ENCODE measurements around the gene MAL.

GRCh38 chr2:95030496-95030895 is 5.0 kb downstream of the MAL start:
- TF ChIP-seq CTCF (conservative IDR thresholded peaks at IDR 0.05; ENCODE audit: low read length) (no peak), EZH2phosphoT487 (IDR thresholded peaks at IDR 0.05; ENCODE audit: borderline replicate concordance) (no peak)
